Measurements from ENCODE around the gene TRIM7.

The TRIM7 gene
- 1.2 to 1.3 reads per million in 2 donors for total RNA-seq

DNA sequence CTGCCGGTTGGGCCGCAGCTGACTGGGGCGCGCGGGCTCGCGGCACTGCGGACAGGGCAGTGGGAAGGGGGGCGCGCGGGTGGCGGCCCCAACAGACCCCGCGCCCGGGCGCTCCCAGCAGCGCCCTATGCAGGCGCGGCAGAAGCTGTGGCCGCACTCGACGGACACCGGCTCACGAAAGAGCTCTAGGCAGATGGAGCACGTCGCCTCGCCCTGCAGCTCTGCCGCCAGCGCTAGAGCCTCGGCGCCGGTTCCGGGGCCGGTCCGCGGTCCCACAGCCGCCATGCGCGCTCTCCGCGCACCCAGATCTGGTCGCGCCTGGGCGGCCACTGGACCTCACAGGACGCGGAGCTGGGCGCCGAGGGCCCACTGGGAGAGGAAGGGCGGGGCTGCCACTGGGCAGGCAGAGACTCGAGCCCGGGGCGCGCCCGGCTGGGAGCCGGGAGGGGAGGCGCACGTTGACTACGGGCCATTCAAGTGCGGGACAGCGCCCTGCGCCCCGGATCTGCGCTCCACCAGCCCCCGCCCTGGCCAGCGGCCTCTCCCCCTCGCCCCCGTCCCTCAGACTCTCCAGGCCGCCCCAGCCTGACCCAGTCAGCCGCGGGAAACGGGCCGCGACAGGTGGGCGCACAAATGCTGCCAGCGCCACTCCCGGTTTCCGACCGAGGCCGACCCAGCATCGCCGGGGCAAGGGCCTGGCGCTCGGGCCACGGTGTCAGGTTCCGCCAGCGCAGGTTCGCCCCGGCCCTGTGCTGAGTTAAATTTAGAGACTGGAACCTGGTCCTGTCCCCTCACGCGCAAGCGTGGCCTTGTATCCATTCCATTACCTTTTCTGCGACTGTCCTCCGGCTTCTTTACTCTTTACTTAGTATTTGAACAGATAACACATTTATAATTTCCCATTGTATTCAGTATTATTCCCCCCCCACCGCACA lies at the start of gene TRIM7:
Gene TRIM7, minus strand, starts transcription at position 371 of the 935 bp plus-strand sequence. Its CDS starts 86 bp downstream, at position 285.
- DNase-seq: no peak

DNA sequence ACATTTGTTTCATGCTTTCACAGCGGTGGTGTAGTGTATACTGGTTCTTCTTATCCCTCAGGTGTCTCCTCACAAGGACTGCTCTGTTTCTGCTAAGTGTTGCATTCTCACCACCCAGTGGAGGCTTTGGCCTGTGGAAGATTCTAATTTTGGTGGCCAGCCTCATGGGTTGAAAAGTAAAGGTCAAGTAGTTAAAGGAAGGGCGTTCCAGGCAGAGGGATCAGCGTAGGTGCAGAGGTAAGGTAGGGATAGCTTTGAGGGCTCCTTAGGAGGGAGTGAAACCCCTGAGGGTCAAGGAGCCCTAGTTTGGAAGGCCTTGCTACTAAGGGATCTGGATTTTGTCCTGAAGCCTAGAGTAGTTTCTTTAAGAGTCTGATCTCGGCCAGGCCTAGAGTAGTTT lies 43.3 kb upstream of the TRIM7 start:
- no peak for DNase-seq

DNA sequence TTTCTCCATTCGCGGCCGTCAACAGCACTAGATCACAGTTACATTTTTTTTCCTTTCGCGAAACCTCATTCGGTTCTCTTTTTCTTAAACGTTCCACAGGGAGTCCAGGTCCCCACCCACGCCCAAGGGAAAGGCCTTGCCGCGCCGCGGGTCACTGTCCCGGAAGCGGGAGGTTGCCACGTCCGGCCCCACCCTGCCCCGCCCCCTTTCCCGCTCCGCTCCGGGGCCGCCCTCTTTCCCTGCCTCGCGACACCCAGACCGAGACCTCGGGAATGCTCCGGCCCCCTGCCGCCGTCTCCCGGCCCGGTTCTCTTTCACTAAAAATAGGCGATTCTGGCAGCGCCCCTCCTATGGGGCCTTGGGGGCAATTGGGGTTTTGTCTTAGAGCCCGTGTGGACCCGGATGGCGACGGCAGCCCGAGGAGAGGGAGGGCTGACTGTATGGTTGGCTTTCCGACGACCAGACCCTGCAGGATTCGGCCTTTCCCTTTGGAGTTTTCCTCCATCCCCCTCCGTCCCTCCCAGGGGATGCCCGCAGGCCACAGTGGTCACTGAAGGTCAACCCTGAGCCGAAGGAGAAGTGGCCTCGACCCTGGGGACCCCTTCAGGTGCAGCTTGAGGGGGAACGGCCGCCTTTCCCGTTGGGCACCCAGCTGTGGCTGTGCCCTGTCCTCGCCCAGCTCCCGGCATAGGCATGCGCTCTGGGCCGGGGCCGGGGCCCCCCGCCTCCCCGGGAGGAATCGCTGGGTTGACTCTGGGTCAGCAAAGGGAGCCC lies 41.5 kb upstream of the TRIM7 start:
- DNase-seq: no peak

DNA sequence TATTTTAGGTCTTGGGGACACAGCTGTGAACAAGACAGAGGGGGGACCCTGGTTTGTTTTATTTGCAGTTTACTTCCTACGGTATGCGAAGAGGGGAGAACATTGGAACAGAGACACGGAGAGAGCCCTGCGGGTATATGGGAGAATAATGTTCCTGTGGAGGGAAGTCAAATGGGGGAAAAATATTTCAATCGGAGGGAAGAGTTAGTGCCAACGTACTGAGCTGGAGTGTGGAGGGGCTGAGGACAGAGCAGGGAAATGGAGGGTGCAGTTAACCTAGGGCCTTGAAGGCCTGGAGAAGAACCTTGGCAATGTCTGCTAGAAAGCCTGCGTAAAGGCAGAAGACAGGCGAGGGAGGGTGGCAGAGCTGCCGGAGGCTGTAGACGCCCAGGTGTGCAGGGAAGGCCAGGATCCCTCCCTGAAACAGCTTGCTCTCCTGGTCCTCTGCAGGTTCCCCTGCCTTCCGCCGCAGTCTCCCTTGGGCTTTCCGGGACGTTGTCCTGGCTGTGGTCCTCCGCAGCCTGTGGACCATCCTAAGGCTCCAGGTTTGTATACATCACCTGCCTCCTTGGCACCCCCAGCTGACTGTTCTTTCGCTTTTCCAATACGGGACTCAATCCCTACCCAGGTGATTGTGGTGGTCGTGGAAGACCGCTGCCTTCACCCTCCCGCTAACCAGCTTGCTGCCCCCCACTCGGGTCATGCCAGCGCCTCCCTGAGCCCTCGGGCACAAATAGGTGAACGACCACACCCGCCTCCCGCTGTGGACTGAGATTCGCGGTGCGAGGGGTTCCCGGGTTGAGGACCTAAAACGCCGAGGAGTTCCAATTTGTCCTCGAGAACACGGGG lies 40.7 kb upstream of the TRIM7 start:
- no peak for DNase-seq

DNA sequence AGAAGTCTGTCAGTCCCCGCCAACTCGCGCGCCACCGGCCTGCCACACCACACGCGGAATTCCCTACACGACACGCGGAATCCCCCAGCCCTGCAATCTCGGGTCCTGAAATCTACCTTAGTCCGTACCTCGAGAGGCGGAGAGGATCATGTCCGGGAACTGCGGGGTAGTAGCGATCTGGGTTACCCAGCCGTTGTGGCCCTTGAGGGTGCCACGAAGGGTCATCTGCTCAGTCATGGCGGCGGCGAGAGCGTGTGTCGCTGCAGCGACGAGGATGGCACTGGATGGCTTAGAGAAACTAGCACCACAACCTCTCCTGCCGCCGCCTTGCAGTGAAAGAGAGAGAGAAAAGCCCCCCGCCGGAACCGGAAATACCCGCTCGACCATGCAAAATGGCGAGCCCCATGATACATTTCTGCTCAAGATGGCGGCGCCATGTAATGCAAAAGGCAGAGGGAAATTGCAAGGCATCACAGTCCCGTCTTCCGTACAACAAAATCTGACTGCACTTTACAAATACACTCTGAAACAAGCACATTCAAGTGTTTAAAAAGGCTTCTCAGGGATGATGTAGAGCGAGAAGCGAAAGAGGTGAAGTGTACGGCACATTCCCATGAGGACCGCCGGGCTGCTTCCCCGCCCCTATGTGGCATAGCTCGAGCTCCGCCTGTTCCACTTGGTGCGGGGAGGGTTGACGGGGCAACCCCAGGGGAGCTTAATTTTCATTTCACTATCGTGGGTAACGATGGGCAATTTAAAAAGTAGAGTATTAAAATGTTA lies 38.8 kb upstream of the TRIM7 start, which contains the start of gene RACK1:
Gene RACK1, minus strand, starts transcription at position 343 of the 780 bp plus-strand sequence. Its CDS starts 106 bp downstream, at position 237.
- DNase-seq: no peak

DNA sequence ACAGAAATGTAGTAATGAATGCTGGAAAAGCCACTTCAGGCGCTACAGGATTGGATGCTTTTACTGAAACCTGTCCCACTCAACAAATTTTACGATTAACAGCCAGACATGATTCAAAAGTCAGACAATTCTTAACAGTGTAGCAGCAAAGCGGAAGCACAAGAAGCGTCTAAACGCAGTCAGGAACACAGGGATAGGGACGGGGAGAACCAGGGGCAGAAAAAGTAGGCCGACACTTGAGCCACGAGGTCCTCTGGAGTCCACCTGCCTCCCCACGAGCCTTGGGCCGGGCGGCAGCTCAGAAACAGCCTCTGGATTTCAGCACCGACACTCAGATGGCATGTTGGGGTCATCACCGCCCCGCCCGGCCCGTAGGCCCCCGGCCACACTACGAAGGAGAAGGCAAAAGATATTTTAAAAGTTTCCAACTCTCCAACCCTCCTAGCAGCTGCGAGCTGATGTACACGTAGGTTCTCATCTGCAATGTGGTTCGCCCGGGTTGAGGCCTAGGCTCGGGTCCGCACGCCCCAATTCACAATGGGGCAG lies 38.1 kb upstream of the TRIM7 start:
- DNase-seq: no peak

DNA sequence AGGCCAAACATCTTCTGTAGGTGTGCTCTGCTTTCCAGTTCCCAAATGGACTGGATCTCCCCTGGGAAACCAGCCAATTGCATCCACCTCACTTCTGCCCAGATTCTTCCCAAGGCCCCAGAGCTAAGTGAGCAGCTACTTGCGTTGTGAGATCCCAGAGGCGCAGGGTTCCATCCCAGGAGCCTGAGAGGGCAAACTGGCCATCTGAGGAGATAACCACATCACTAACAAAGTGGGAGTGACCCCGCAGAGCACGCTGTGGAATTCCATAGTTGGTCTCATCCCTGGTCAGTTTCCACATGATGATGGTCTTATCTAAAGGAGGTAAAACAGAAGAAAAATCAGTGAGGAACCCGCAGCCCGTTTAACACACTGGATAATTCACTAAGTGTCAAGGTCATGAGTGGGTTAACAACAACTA lies 37.0 kb upstream of the TRIM7 start:
- DNase-seq: no peak

DNA sequence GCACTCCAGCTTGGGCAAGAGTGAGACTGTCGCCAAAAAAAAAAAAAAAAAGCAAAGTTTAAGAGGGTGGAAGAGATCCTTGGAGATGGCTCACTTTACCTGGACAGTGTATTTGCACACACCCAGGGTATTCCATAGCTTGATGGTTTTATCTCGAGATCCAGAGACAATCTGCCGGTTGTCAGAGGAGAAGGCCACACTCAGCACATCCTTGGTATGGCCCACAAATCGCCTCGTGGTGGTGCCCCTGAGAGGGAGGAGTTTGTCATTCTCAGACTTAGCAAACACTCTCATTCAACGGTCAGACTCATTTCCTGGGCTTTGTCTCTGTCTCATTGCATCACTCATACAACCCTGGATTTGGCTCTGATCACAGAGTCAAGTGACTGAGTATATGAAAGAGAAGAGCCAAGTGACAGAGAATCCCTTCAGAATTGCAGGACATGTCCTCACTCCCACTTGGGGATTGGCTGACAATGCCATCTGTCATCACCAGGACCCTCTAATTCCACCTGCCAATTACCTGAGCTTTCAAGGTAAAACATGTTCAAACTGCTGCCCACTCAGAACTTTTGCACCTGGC lies 36.5 kb upstream of the TRIM7 start:
- no peak for DNase-seq

DNA sequence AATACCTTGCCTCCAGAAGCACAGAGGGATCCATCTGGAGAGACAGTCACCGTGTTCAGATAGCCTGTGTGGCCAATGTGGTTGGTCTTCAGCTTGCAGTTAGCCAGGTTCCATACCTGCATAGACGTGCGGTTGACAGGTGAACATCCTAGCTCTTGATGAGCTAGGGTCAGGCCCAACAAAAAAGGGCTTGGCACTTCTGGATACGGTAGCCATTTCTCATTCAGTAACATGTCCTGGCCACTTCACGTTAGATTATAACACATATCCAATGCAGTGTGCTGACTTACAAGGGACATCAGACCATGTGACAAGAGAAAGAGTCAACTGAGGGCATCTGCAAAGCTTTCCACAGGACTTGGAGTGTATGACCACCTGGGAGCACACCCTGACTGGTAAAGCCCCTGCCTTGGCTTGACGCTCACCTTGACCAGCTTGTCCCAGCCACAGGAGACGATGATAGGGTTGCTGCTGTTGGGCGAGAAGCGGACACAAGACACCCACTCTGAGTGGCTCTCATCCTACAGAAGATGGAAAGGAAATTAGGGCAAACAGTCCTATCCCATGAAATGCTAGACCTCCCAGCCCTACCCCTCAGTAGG lies 34.2 kb upstream of the TRIM7 start:
- no peak for DNase-seq

DNA sequence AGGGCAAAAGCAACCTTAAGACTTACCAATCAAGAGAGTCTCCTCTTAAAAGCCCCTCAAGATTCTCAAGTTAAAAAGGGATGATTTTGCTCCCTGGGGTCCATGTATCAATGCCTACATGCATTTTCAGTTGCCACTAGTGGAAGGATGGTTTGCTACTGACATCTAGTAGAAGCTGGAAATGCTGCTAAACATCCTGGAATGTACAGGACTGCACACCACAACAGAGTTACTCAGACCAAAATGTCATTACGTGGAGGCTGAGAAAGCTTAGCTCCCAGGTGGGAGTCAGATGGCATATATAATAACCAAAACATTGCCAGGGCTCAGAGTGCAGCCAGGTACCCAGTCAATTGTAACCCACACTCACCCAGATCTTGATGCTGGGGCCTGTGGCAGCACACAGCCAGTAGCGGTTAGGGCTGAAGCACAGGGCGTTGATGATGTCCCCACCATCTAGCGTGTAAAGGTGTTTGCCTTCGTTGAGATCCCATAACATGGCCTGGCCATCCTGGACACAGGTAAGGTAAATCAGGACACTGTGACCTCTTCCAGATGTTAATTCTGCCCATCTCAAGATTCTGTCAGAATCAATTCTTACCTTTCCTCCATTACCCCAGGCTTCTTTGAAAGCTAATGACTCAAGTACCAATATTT lies 32.9 kb upstream of the TRIM7 start:
- no peak for DNase-seq

DNA sequence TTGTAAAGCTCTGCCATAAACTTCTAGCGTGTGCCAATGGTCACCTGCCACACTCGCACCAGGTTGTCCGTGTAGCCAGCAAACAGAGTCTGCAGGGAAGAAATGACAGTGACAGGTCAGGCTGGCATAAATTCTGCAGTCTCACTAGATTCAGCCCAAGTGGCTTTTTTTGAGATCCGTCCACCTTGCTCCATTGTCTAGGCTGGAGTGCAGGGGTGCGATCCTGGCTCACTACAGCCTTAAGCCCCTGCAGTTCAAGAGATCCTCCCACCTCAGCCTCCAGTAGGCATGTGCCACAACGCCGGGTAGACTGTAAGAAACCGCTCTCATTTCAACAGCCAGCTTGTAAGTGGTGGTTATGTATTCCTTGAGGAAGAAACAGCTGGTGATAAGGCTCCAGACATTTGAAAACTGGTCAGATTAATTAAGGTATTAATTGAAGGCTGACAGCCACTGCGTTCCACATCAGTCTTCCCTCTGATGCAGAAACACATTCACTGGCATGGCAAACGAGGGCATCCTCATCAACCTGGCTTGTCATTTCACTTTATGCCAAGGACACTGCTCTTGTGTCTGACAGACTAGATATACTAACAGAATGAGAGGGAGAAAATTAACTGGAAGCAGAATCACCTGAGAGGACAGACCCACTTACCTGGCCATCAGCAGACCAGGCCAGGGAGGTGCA lies 32.1 kb upstream of the TRIM7 start:
- DNase-seq: no peak

DNA sequence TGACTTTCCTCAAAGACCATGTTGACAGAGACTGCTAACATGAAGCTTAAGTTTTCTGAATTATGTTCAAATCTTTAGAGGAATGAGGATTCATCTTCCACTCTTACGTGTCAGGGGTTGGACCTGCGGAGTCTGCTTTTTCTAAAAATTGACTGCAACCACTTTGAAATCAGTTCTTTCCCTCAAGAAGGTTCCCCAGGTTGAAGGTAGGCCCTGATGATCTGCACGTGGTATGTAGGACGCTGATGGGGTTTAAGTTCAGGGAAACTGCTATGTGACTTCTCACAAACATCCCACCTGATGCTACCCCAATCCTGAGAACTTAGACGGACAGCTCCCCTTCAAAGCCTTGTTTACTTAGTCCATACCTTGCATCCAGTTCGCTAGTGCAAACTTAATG lies 31.5 kb upstream of the TRIM7 start:
- DNase-seq: no peak

DNA sequence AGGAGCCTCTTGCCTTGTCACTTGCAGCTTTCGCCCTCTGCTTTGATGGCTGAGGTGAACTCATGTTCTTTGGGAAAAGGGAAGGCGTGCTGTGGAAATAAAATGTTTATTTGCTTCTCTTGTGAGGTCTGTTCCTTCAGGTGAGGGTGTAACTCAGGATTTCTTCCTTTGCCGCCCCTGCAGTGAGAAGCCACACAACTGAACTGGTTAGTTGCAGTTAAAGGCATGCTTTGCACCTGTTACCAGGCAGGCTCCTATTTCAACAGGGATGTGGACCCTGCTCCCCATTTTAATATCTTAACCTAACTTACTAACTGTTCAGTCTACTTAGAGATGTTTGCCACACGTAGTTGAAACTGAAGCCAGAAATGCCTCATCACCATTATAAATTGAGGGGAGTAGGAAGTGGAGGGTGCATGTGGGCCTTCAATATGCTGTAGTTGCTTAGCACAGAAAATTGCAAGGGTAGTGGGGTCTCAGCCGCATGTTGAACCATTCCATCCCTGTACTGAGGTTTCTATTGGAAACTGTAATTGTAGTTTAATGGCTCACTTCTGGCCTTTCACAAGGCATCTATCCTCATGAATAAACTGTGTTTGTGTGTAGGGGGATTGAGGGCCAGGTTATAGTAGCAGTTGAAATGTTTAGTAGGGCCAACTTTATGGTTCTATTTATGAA lies 30.8 kb upstream of the TRIM7 start:
- no peak for DNase-seq

DNA sequence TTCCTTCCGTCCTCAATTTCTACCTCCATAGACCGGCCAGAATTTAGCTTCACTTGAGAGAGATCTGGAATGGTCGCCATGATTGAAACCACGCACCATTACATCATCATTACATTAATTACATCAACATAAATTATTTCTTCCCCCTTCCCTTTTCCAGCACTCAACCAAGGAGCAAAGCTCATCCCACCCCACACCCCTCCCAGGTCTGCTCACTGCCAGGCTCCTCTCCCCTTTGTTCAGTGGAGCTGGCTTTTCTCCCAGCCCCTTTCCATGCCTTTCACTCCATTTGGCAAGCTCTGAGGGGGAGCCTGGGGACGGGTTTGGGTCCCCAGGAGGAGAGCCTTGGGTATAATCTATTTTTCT lies 30.3 kb upstream of the TRIM7 start:
- no peak for DNase-seq

DNA sequence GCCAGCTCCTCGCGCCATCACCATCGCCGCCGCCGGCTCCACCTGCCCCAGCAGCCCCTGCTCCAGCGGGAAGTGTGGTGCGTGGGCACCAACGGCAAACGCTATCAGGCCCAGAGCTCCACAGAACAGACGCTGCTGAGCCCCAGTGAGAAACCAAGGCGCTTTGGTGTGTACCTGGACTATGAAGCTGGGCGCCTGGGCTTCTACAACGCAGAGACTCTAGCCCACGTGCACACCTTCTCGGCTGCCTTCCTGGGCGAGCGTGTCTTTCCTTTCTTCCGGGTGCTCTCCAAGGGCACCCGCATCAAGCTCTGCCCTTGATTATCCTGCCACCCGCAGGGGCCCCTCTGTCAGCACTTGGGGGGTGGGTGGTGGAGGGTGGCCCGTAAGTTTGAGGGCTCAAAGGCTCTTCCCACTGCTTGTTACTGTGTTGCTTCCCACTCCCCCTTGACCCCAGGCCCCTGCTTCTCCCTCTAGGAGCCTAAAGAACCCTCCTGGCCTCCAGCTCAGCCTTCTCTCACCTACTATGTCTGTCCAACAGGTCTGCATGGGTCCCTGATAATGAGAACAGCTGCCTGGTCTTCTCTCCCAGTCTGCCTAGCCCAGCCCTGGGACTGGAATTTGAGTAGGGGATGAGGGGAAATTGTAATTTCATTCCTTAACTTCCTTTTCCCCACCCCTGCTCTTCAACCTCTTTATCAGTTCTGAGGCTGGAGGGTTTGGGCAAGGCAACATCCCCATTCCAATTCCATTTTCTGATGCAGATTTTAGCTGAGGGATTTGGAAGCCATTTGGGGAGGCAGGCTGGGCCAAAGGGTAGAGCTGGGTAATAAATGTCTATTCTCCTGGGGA lies 29.7 kb upstream of the TRIM7 start:
- no peak for DNase-seq

DNA sequence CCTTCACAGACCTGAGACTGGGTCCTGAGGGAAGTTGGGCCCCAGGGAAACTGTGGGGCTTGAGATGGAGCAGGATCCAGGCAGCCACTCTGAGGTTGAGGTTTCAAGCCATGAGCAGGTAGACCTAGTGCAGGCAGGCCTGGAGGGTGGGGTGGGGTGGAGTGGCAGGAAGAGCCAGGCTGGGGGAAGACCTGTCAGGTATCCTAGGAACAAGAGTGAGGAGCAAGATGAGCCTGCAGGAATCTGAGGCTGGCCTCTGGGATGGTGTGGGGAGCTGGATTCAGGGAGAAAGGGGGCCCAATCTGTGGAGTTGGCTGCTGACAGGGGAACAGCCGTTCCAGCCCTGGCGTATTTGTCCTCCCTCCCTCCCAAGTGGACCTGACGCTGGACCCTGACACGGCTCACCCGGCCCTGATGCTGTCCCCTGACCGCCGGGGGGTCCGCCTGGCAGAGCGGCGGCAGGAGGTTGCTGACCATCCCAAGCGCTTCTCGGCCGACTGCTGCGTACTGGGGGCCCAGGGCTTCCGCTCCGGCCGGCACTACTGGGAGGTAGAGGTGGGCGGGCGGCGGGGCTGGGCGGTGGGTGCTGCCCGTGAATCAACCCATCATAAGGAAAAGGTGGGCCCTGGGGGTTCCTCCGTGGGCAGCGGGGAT lies 28.9 kb upstream of the TRIM7 start:
- DNase-seq: no peak

DNA sequence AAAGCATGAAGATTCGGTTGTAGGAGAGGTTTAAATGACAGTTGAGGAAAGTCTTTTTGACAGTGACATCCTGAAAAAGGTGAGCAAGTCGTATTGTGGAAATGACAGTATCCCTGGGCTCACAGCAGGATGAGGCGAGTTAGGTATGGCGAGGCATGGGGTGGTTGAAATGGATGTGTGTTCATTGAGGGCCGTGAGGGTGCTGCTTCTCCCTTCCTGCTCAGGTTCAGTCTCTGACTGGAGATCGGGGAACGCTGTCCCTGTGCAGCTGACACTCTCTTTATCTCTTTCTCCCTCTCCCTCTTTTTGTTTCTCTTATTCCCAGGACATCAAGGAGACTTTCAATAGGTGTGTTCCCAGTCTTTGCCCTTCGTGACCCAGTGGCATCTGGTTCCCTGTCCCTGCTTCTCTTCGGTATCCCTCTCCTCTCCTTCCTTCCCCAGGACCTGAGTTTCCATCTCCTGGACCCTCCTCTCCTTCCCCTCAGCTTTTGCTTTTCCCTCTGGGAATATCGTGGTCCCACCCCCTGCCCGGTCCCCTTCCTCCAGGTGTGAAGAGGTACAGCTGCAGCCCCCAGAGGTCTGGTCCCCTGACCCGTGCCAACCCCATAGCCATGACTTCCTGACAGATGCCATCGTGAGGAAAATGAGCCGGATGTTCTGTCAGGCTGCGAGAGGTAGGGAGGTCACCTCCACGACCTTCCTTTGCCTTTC lies 28.2 kb upstream of the TRIM7 start:
- no peak for DNase-seq

Data from activated gamma-delta T cell (primary cell).